ENCODE results near the gene CERS3.

Gene CERS3

DNA sequence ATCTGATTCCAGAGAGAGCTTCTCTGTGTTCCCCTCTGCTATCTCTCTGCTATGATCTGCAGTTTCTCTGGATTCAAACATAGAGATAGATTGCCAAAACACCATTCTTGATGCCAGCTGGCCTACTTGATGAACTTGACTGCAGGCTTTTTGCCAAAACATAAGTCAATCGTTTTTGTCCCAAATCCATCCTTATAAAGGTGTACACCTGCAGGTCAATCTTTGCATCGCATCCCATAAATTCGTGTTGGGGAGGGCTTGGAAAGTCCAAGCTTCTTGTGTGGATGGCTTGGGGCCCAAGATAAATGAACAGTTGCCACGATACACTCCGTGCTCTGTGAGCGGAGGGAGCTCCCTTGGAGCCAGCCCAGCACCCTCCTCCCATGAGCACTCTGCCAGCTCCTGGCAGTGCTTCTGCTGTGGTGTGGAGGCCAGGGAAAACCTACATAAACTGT is 2.7 kb downstream of the CERS3 start:
- no peak for DNase-seq

- no peak for DNase-seq
These were observed 3.3 kb downstream of the CERS3 start for GRCh38 chr15:100525436-100525835.

GRCh38 chr15:100524326-100524725 is 4.4 kb downstream of the CERS3 start:
- DNase-seq: no peak

GRCh38 chr15:100521907-100522306 is 6.8 kb downstream of the CERS3 start:
- no peak for DNase-seq

GRCh38 chr15:100520132-100520921 is 8.4 kb downstream of the CERS3 start:
- no peak for DNase-seq

DNA sequence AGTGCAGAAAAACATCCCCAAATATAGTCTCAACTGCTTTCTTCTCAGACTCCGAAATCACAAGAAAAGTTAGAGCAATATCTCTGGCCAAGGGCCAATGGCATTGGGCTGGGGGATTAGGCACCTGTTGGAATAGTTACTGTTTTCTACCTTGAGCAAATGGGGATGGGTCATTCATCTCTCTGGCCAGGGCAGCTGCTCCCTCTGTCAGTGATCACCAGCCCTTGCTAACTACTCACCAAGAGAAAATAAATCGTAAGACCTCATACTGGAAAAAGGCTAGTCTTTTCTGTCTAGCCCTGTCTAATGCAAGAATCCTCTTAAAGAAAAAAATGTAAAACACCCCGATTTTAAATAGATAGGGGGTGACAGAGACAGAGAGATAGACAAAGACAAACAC is 10.9 kb downstream of the CERS3 start:
- DNase-seq: no peak

DNA sequence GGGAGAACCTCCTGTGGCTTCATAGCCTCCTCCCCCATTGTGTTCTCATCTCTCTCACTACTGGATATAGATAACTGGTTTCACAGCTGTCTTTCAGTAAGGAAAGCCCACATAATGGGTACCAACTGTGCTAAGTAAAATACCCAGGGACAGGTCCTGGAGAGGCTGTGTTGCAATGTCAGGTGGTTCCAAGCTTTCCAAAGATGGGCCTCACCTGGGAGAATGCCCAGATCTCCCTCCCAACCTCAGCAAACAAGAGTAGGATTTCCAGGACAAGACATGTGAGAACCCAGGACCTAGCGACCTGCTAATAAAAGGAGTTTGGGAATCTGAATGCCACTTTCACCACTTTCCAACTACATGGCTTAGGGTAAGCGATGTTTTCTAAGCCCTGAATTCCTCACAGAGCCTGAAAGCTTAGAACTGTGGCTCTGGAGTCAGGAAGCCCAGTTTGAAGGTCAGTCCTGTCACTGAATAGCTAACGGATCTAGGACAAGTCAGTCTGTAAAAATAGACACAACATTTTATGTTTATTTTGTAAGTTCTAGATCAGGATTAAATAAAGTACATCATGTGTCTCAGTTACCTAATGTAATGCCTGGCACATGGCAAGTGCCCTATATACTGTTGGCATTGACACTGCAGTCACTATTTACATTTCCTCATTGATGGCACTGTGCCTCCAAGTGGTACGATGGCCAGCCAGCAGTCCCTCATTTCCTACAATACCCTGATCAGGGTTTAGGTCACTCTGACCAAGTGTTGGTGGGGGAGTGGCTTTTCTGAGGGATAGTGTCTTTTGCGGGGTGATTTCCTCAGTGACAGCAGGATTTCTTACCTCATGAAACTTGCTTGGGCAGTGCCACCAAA is 11.9 kb downstream of the CERS3 start:
- DNase-seq: no peak

DNA sequence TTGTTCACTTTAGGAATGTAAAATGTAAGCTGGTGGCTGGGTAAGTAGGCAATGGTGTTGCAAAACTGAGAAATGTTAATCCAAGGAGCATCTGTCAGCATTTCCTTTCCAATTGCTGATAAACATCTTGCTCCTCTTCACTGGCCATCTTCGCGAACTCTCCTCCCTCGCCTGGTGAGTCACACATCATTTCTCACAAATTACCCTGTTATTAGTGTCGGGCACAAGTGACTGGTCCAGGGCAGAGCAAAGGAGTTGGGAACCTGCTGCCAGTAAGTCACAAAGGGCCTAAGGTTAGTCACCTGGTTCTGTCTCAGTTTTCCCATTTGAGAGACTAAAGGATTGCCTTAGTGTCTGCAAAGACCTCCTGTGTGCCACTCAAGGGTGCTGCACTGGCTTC is 13.0 kb downstream of the CERS3 start:
- peak in 1 of 2 experiments; percentile 37 for DNase-seq

- DNase-seq: no peak
These were observed 20.0 kb downstream of the CERS3 start for GRCh38 chr15:100508641-100509300.

DNA sequence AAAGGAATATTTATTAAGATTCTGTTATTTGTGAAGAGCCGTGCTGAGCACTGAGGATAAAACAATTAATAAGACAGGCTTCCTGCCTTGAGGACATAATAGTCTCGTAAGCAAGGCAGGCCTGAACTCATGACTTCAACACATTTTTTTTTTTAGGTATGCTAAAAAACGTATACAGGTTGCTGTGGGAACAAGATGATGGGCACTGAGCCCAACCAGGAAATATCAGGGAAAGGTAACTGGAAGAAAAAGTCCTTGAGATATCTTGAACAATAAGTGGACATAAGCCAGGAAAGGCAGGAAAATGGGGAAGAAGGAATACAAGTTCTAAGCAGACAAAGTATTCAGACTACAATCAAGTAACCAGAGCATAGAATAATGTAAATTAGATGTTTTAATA is 26.1 kb downstream of the CERS3 start:
- no peak for DNase-seq

GRCh38 chr15:100501117-100501516 is 27.6 kb downstream of the CERS3 start:
- DNase-seq: no peak

DNA sequence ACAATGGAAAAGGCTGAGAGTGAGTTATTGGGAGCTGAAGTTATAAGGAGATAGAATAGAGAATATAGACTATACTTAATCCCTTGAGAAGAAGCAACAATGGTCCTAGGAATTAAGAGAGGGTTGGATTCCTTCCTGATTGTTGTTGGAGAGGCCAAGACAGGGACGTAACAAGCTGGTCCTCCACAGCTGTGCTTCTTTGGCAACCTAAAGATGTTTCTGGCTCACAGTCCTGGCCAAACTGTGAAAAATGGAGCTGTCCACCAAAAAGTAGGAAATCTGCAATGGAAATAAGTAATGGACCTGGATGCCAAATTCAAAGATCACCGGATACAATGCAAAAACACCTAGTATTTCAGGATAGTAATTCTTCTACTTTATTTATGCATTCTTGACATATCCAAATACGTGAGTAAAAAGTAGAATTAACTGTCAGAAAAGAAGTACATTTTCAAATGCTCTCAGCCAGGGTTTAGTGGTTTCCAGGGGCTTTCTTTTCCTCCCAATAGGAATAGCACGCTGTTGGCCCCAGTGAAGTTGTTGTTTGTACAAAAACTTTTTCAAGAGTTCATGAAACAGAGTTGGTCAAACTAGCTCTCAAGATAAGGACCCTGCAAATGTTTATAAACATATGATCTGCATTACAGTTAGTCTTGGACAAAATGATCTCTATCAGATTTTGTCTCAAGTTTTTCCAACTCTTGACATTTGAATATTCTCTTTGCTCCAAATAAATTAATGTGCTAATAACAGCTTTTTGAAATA is 28.3 kb downstream of the CERS3 start:
- no peak for DNase-seq

GRCh38 chr15:100495861-100496260 is 32.9 kb downstream of the CERS3 start:
- DNase-seq: no peak

- DNase-seq: no peak
These were observed 35.5 kb downstream of the CERS3 start for GRCh38 chr15:100493213-100493612.

GRCh38 chr15:100484443-100484842 is 44.3 kb downstream of the CERS3 start:
- no peak for DNase-seq

GRCh38 chr15:100483370-100483769 is 45.4 kb downstream of the CERS3 start:
- no peak for DNase-seq

DNA sequence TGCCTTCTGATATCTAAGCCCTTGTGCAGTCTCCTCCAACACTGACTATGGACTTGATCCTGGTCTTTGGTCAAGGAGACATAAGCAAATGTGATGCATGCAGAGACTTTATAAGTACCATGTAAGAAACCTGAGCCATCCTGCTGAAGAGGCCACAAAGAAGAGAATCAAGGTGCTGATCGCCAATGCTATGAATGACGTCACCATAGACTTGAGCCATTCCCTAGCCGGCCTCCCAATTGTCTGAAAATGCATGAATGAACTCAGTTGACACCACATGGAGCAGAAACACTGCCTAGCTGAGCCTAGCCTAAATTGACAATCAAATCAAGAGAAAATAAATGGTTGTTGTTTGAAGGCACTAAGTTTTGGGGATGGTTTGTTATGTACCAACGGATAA is 51.9 kb downstream of the CERS3 start:
- no peak for DNase-seq

DNA sequence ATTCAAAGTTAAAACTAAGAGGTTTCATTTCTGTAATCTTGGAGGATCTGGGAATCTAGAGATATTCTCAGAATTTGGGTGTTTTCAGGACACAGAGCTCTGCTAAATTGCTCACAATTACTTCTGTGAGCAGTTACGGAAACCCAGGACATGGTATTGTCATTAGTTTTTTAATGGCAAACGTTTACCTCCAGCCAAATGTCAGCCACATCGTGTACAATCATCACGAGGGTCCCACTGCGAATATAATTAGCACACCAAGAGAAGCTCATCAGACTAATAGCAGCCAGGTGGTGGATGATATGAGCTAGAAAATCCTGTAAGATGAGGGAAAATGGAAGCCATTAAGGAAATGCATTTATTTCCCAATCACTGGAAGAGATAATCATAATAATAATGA is 56.0 kb downstream of the CERS3 start:
- DNase-seq: no peak

GRCh38 chr15:100471933-100472332 is 56.8 kb downstream of the CERS3 start:
- no peak for DNase-seq

- DNase-seq: no peak
These were observed 60.5 kb downstream of the CERS3 start for GRCh38 chr15:100468285-100468684.

- DNase-seq: no peak
These were observed 62.7 kb downstream of the CERS3 start for GRCh38 chr15:100466073-100466472.

- no peak for DNase-seq
These were observed 63.9 kb downstream of the CERS3 start for GRCh38 chr15:100464888-100465287.

DNA sequence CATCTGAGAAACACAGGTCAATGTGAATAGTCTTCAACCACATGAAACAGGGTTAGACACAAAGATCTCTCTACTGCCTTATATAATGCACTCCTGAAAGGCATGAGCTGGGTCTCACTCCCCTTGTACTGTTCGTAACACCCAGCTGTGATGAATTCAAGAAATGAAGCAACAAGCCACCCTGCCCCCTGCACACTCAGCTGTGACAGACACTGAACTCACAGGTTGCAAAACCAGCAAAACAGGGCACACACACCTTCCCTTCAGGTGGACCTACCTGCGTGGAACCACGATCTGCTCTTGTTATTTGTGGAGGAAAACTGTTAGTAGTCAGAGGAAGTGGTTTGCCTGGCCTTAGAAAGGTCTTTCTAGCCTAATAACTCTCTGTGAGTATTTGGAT is 64.5 kb downstream of the CERS3 start:
- no peak for DNase-seq
